Activated T-cell treated with anti-CD3 and anti-CD28 coated beads, Interleukin-2, amount 50 U/mL, for 72 hours (primary cell): ENCODE data around the gene EFHD1. TPM values are rescaled to one million over a fixed set of nuclear protein-coding genes. Genes with fewer than 3 reads are reported as not detected.
"Not testable (repeated sequence)": the region's sequence is repeated elsewhere in the genome, so short reads cannot be mapped to it uniquely, and the experiment has no call there.

ENCODE experiments used
- ATAC-seq, 2 donors: fragments of 150-1000 bp; cut with Tn5 transposase; replicated peaks in 1 of 2; 2 replicates each; pipeline ENCODE4 v1.10.0; 2021; ENCODE audit warnings: moderate library complexity in 2 of 2, mild to moderate bottlenecking in 1 of 2
- DNase-seq, 2 donors: peaks; one replicate each; pipeline ENCODE4 v3.0.0; 2021 to 2022; ENCODE audit warnings: mixed read lengths in 1 of 2
- H3K27ac Mint-ChIP-seq: one replicate; pipeline ENCODE4 v1.8.0; 2022; ENCODE audit warnings: mild to moderate bottlenecking, moderate library complexity, mixed read lengths
- H3K27me3 Mint-ChIP-seq: one replicate; pipeline ENCODE4 v1.8.0; 2022; ENCODE audit warnings: low read depth, mixed read lengths
- H3K36me3 Mint-ChIP-seq, 2 donors: one replicate each; pipeline ENCODE4 v1.8.0; 2022; ENCODE audit warnings: mixed read lengths in 2 of 2, mild to moderate bottlenecking in 1 of 2; ENCODE audit not compliant: insufficient read depth in 2 of 2
- H3K4me1 Mint-ChIP-seq: one replicate; pipeline ENCODE4 v1.8.0; 2022; ENCODE audit warnings: low read depth, mixed read lengths
- H3K4me3 Mint-ChIP-seq, 2 donors: one replicate each; pipeline ENCODE4 v1.8.0; 2022; ENCODE audit warnings: mild to moderate bottlenecking in 2 of 2, mixed read lengths in 2 of 2, moderate library complexity in 2 of 2
- H3K9me3 Mint-ChIP-seq, 2 donors: one replicate each; pipeline ENCODE4 v1.8.0; 2022; ENCODE audit warnings: mixed read lengths in 2 of 2
- total RNA-seq, 2 donors: library from RNA; stranded (reverse); gene quantifications; one replicate each; pipeline ENCODE4 v1.2.3, GENCODE V29; 2022

EFHD1 gene
- total RNA-seq, 2 donors from 2014 or later: 1.0 to 1.8 TPM

DNA sequence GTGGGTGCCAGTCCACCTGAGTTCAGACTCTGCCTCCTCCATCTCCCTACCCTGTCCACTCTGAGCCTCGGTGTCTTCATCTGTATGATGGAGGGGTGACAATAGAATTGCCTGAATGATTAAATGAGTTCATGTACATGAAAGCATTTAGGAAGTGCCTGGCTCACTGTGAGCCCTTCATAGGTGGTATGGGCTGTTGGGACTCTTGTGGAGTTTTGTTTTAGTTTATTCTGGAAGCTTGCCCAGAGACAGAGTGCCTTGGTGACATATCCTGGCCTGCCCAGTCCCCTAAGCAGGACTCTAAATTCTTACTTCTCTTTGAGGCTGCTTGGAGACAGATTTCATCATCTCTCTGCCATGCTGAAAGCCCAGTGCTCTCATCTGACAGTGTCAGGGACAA is 39.2 kb downstream of the EFHD1 start:
- no peak overlapping the region for H3K27ac Mint-ChIP-seq
- H3K4me3 Mint-ChIP-seq: no peak overlapping the region
- H3K9me3 Mint-ChIP-seq: no peaks in the 10 kb centered on the region
- H3K4me1 Mint-ChIP-seq: peaks cover 5% of the 10 kb centered on the region
- no peak for DNase-seq
- ATAC-seq: no peak
- no peaks in the 10 kb centered on the region for H3K27me3 Mint-ChIP-seq
- no peaks in the 10 kb centered on the region for H3K36me3 Mint-ChIP-seq

DNA sequence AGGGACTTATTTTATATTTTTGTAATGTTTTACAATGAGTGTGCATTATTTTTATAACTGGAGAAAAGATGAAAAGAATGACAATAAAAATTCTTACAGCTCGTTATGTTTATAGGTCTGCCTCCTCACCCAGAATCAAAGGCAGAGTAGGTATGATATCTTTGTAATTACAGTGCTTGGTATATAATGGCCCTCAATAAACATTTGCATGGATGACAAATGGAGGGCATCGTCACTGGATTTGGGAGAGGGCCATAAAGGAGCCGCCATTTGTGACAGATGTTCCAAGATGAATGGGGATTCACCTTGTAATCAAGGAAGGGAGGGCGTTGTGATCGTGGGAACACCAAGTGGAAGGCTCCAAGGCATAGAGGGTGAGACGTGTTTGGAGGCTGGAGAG is 41.1 kb downstream of the EFHD1 start:
- Mint-ChIP-seq H3K4me3 (no peak overlapping the region), H3K36me3 (no peaks in the 10 kb centered on the region), H3K4me1 (peaks cover 5% of the 10 kb centered on the region), H3K27ac (no peak overlapping the region), H3K9me3 (no peaks in the 10 kb centered on the region), H3K27me3 (peaks cover 7% of the 10 kb centered on the region)
- no peak for DNase-seq
- ATAC-seq: no peak

DNA sequence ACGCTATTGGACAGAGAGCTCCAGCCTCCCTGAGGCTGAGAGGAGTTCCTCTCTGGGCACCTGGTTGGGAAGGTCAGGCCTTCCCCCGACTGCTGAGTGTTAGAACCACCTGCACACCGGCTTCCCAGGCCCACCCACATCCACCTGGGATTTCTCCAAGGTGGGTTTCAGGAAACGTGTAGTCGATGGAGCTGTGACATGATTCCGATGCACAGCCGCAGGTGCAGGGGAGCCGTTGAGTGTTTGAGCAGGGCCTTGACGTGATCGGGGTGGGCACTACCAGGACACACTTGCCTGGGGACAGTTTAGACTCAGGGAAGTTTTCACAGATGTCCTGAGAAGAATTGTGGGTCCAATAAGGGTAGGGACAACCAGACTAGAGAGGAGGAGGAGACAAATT is 42.0 kb downstream of the EFHD1 start:
- Mint-ChIP-seq H3K27ac (no peak overlapping the region), H3K4me3 (no peak overlapping the region), H3K4me1 (peaks cover 5% of the 10 kb centered on the region), H3K9me3 (no peaks in the 10 kb centered on the region), H3K27me3 (peaks cover 7% of the 10 kb centered on the region), H3K36me3 (no peaks in the 10 kb centered on the region)
- DNase-seq (no peak), ATAC-seq (no peak)

DNA sequence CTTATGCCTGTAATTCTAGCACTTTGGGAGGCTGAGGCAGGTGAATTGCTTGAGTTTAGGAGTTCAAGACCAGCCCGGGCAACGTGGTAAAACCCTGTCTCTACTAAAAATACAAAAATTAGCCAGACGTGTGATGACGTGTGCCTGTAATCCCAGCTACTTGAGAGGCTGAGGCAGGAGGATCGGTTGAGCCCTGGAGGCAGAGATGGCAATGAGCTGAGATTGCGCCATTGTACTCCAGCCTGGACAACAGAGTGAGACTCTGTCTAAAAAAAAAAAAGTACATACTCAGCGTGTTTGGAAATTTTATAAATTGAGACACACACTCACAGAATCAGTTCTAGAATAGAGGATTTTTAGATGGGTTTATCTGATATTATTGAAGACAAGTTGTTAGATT is 46.6 kb downstream of the EFHD1 start:
- no peak for DNase-seq
- no peaks in the 10 kb centered on the region for H3K9me3 Mint-ChIP-seq
- H3K4me1 Mint-ChIP-seq: peaks cover 5% of the 10 kb centered on the region
- H3K27ac Mint-ChIP-seq: no peak overlapping the region
- no peaks in the 10 kb centered on the region for H3K36me3 Mint-ChIP-seq
- peaks cover 14% of the 10 kb centered on the region for H3K27me3 Mint-ChIP-seq
- H3K4me3 Mint-ChIP-seq: no peak overlapping the region
- no peak for ATAC-seq

DNA sequence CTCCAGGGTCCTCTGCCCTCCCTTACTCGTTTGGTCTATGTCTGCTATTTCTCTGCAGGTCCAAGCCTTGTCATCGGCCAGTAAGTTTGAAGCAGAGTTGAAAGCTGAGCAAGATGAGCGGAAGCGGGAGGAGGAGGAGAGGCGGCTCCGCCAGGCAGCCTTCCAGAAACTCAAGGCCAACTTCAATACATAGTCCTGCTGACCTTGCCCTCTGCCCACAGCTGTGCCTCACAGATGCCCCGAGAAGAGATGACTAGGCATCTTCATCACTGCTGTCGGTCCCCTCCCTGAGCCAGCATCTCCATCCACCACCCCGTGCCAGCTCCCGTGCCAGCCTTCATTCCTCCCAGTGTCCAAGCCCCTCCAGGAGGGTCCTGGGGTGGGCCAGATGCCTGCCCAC is 48.1 kb downstream of the EFHD1 start:
- no peak for ATAC-seq
- Mint-ChIP-seq H3K27me3 (peaks cover 14% of the 10 kb centered on the region), H3K36me3 (no peaks in the 10 kb centered on the region), H3K4me3 (no peak overlapping the region), H3K27ac (no peak overlapping the region), H3K4me1 (peaks cover 3% of the 10 kb centered on the region), H3K9me3 (no peaks in the 10 kb centered on the region)
- DNase-seq: no peak

DNA sequence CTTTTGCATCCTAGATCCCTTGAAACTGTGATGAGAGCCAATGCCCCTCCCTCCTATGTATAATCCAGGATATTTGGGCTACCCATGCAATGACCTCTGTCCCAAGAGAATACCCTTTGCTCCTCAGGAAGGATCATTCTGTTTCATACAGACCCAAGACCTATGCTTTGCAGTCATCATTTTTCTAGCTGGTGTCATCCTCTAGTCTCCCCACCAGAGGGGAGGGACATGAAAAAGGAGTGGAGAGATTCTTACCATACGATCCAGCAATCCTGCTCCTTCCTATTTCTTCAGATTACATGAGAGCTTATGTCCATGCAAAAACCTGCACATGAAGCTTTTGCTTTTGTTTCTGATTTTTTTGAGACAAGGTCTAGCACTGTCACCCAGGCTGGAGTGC is 50.0 kb downstream of the EFHD1 start:
- no peaks in the 10 kb centered on the region for H3K9me3 Mint-ChIP-seq
- no peak overlapping the region for H3K4me3 Mint-ChIP-seq
- H3K36me3 Mint-ChIP-seq: no peaks in the 10 kb centered on the region
- peaks cover 14% of the 10 kb centered on the region for H3K27me3 Mint-ChIP-seq
- DNase-seq (no peak), ATAC-seq (no peak)
- H3K4me1 Mint-ChIP-seq: no peaks in the 10 kb centered on the region
- no peak overlapping the region for H3K27ac Mint-ChIP-seq

DNA sequence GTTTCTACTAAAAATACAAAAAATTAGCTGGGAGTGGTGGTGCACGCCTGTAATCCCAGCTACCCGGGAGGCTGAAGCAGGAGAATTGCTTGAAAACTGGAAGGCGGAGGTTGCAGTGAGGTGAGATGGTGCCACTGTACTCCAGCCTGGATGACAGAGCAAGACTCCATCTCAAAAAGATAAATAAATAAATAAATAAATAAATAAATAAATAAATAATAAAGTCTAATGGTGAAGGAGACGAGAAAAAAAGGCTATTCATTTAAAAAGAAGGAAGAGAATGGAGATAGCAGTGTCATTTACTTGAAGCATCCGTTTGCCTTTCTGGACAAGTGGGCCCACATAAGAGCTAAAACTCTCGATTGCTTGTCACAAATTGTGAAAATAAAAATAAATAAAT is 52.0 kb downstream of the EFHD1 start:
- not testable (repeated sequence) for DNase-seq, H3K27ac Mint-ChIP-seq, H3K9me3 Mint-ChIP-seq, H3K4me3 Mint-ChIP-seq, H3K36me3 Mint-ChIP-seq, H3K4me1 Mint-ChIP-seq, ATAC-seq, H3K27me3 Mint-ChIP-seq

DNA sequence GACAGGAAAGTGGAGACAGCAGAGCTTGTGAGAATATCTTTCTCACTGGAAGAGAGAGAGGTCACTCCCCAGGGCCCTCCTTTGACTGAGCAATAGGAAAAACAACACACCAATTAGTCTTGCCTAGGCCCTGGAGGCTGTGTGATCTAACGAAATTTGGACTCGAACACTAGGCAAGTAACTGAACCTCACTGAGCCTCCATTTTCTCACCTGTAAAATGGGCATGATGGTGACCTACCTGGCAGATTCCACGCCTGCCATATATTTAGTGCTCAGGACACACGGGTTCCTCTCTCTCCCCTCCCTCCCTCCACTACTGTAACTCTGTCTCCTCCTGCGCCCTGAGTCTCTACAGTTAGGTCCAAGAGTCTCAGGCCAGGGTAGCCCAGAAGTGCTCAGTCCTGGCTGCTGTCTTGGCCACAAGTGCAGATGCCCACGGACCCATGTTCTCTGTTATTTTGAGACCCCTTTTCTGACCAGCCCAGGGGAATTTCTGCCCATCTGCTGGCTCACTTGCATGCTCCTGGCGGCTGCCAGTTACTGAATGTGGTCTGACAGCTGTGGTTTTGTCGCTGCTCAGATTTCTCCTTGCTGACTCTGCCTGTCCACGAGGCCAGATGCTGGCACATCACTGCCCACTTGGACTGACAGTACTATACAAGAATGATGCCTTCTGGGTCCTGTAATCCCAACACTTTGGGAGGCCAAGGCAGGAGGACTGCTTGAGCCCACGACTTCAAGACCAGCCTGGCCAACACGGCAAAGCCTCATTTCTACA is 54.2 kb downstream of the EFHD1 start:
- Mint-ChIP-seq H3K27ac (no peak overlapping the region), H3K4me3 (no peak overlapping the region), H3K27me3 (no peaks in the 10 kb centered on the region), H3K36me3 (no peaks in the 10 kb centered on the region), H3K4me1 (no peaks in the 10 kb centered on the region), H3K9me3 (no peaks in the 10 kb centered on the region)
- DNase-seq (no peak), ATAC-seq (no peak)

DNA sequence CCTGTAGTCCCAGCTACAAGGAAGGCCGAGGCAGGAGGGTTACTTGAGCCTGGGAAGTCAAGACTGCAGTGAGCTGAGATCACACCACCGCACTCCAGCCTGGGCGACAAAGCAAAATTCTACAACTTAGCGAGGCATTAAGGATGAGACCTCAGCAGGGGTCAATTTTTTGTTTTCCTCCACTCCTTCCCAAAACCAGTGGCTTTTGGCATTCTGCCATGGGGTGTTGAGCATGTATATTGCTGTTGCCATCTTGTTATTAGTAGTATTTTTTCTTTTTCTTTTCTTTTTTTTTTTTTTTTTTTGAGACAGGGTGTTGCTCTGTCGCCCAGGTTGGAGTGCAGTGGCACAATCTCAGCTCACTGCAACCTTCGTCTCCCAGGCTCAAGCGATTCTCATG is 54.8 kb downstream of the EFHD1 start:
- Mint-ChIP-seq H3K27me3 (no peaks in the 10 kb centered on the region), H3K4me3 (no peak overlapping the region), H3K36me3 (no peaks in the 10 kb centered on the region), H3K4me1 (no peaks in the 10 kb centered on the region), H3K9me3 (no peaks in the 10 kb centered on the region), H3K27ac (no peak overlapping the region)
- no peak for ATAC-seq
- no peak for DNase-seq

DNA sequence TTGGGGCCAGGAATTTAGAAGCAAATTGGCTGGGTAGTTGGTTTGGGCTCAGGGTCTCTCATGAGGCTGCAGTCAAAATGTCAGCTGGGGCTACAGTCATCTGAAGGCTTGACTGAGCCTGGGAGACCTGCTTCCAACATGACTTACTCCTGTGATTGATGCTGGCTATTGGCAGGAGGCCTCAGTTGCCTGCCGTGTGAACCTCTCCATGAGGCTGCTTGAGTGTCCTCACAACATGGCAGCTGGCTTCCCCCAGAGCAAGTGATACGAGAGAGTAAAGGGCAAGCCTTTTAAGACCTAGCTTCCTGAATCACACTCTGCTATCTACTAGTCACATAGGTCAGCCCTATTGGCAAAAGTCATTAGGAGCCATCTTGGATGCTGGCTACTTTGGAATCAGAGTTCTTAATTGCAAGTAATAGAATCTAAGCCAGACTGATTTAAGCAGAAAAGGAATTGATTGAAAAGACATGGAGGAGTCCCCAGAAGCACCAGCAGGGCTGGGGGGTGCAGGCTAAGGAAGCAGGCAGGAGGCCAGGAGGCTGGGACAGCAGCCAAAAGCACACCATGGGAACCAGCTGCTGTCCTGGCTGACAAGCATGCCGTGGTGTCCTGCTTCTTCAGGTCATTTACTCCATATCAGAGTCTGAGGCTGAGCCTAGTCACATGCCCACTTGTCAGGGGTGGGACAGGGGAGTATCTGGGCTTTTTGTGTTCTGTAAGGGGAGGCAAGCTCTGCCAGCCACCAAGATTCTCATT is 55.9 kb downstream of the EFHD1 start:
- Mint-ChIP-seq H3K4me1 (no peaks in the 10 kb centered on the region), H3K36me3 (no peaks in the 10 kb centered on the region), H3K4me3 (no peak overlapping the region), H3K27ac (no peak overlapping the region), H3K27me3 (no peaks in the 10 kb centered on the region), H3K9me3 (no peaks in the 10 kb centered on the region)
- no peak for ATAC-seq
- DNase-seq: no peak

DNA sequence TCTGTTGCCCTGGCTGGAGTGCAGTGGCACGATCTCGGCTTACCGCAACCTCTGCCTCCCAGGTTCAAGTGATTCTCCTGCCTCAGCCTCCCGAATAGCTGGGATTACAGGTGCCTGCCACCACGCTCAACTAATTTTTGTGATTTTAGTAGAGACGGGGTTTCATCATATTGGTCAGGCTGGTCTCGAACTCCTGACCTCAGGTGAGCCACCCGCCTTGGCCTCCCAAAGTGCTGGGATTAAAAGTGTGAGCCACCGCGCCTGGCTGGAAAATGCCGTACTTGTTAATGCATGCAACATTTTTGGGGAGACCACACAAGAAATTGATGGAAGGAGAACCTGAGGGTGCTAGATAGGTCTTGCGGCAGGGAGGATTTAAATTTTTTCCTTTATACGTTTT is 57.7 kb downstream of the EFHD1 start:
- H3K36me3 Mint-ChIP-seq, H3K4me1 Mint-ChIP-seq, H3K9me3 Mint-ChIP-seq, DNase-seq, ATAC-seq, H3K27ac Mint-ChIP-seq, H3K4me3 Mint-ChIP-seq, H3K27me3 Mint-ChIP-seq: not testable (repeated sequence)

DNA sequence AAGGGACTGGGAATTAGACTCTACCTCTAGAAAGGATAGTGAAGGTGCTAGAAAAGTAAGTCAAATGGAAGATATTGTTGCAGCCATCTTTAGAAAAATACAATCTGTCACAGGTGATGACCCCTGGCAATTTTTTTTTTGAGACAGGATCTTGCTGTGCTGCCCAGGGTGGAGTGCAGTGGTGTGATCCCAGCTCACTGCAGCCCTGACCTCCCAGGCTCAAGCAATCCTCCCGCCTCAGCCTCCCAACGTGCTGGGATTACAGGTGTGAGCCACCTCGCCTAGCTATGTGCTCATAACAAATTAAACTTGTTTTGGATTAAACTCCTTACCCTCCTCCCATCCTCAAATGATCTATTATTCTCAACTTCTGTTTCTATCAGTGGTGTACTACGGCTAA is 59.9 kb downstream of the EFHD1 start:
- Mint-ChIP-seq H3K27ac (no peak overlapping the region), H3K4me3 (no peak overlapping the region), H3K4me1 (peaks cover 7% of the 10 kb centered on the region), H3K36me3 (peaks cover 3 to 4% of the 10 kb centered on the region in 2 donors), H3K27me3 (no peaks in the 10 kb centered on the region), H3K9me3 (peaks cover 0 to 2% of the 10 kb centered on the region in 2 donors)
- DNase-seq (no peak), ATAC-seq (no peak)

DNA sequence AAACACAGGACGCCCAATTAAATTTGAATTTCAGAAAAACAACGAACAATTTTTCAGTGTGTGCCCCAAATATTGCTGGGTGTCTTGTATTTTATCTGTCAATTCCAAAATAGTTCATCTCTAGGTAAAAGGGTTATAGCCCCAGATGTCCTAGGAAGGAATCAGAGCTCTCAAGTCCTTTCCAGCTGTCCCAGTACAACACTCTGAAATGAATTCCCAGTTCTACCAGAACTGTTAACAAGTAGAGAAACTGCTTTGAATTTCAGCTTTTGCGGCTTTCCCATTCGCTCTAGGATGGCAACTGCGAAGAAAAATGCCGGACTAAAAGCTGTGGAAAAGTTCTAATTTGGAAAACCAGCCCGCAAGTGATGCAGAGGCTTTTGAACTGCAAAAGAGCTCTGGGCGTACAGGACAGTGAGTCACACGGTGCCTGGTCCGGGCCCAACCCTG is 63.2 kb downstream of the EFHD1 start:
- peaks cover 29% of the 10 kb centered on the region for H3K4me1 Mint-ChIP-seq
- peaks cover 3 to 12% of the 10 kb centered on the region in 2 donors for H3K36me3 Mint-ChIP-seq
- H3K9me3 Mint-ChIP-seq: peaks cover 0 to 2% of the 10 kb centered on the region in 2 donors
- peak overlapping the region; percentile 96 to 99 for H3K4me3 Mint-ChIP-seq
- no peaks in the 10 kb centered on the region for H3K27me3 Mint-ChIP-seq
- DNase-seq: no peak
- ATAC-seq: no peak
- peak overlapping the region; percentile 34 for H3K27ac Mint-ChIP-seq
